WI38 (cell line): ENCODE results near the gene MRPL41.
A peak's percentile ranks its signal among the peaks of the same experiment; 100 is the strongest.
"Not testable (repeated sequence)": the region's sequence is repeated elsewhere in the genome, so short reads cannot be mapped to it uniquely, and the experiment has no call there.

Experiments used
- H3K4me3 ChIP-seq: 2 replicates; pipeline ENCODE4 v1.5.1; 2011; ENCODE audit warnings: low read depth, mild to moderate bottlenecking, control low read depth, low read length
- TF ChIP-seq, protein P1 (sequence below): IDR thresholded peaks from 2 replicates; pipeline ENCODE4 v1.5.1; 2012; ENCODE audit warnings: low read depth, mild to moderate bottlenecking, control low read depth, low read length

The MRPL41 gene

GRCh38 chr9:137552022-137552768 is 516 bp downstream of the MRPL41 start:
- peak overlapping the region; percentile 66 for H3K4me3 ChIP-seq
- TF ChIP-seq, protein P1, sequence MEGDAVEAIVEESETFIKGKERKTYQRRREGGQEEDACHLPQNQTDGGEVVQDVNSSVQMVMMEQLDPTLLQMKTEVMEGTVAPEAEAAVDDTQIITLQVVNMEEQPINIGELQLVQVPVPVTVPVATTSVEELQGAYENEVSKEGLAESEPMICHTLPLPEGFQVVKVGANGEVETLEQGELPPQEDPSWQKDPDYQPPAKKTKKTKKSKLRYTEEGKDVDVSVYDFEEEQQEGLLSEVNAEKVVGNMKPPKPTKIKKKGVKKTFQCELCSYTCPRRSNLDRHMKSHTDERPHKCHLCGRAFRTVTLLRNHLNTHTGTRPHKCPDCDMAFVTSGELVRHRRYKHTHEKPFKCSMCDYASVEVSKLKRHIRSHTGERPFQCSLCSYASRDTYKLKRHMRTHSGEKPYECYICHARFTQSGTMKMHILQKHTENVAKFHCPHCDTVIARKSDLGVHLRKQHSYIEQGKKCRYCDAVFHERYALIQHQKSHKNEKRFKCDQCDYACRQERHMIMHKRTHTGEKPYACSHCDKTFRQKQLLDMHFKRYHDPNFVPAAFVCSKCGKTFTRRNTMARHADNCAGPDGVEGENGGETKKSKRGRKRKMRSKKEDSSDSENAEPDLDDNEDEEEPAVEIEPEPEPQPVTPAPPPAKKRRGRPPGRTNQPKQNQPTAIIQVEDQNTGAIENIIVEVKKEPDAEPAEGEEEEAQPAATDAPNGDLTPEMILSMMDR, result no peak

GRCh38 chr9:137553654-137554053 is 2.0 kb downstream of the MRPL41 start:
- H3K4me3 ChIP-seq, result not testable (repeated sequence)

- H3K4me3 ChIP-seq, result no peak overlapping the region
- TF ChIP-seq, protein P1, result no peak
These were observed 2.7 kb downstream of the MRPL41 start for GRCh38 chr9:137554349-137554748.

- no peak overlapping the region for H3K4me3 ChIP-seq
- TF ChIP-seq, protein P1, result no peak
These were observed 3.5 kb downstream of the MRPL41 start for GRCh38 chr9:137555179-137555578.

DNA sequence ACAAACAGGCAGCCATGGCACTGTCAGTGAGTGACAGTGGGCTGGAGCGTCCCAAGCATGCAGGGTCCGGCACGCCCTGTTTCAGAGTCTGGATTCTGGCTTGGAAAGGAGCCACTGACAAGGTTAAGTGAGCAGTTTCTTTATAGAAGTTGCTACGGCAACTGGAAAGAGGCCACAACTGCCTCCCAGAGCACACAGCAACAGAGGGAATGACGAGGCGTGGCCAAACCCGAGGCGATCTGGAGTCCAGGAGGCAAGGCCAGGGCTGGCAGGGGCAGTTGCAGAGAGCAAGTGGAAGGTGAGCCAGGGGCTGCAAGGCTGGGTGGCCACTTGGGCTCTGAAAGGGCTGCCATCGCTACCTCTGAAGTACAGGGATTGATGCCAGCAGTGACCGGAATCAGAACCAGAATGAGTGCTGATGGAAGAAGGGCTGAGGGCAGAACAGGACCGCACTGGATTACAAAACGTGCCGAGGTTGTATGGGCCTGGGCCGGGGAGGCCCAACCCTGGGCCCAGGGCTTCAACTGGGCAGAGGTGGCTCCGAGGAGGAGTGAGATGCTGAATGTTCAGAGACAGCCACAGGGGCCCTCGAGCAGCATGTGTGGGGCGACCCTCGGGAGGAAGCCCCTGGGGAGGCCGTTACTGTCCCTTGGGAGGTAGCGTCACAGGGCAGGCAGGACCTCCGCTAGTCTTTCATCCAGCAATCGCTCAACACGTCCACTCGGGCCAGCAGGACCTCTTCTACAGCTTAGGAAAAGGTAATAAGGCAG is 4.6 kb downstream of the MRPL41 start:
- H3K4me3 ChIP-seq, result no peak overlapping the region
- TF ChIP-seq, protein P1, result no peak

GRCh38 chr9:137558127-137558526 is 6.4 kb downstream of the MRPL41 start:
- H3K4me3 ChIP-seq, result no peak overlapping the region
- TF ChIP-seq, protein P1, result no peak

DNA sequence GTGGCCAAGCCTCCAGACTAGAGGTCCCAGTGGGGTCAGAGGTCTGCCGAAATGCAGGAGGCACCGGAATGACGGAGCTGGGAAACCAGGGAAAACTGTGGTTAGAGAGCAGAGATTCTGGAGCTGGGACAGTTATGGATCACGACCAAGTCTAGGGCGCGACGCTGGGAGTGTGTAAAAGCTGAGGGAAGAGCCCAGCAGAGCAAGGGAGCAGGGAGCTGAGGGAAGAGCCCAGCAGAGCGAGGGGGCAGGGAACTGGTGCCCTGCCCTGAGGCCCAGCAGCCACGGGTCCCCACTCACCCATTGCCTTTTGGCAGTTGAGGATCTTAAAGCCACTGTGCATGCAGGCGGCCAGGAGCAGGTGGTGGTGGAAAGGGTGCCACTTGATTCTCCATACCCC is 12.5 kb downstream of the MRPL41 start:
- H3K4me3 ChIP-seq, result no peak overlapping the region
- TF ChIP-seq, protein P1, result no peak
